ENCODE measurements around the gene XRCC1.

DNA sequence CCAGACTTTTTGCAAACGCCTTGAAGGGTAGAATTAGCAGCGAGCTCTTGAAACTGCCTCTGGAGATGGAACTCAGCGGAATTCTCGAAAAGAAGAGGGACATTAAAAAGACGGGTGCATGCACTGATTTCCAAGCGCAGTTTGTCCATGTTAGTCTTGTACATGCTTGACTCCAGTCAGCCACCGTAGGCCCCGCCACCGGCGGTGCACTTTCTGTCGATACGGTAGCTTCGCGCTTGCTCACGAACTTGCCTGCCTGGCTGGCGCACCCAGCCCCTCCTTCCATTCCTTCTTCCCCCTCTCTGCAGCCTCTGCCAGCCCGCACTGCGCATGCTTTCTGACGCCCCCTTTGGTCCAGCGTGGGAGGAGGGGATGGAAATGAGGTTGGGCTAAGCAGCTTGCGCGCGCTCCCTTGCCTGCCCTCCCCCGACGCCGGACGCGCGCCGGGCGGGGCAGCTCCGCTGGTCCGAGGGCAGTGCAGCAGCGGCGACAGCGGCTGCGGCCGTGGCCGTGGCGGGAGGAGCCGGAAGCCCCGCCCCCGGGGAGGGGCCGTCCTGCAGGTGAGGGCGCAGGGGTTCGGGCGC is 42.3 kb downstream of the XRCC1 start, which contains the start of gene ZNF575:
- no peak for TF ChIP-seq EZH2 (IDR thresholded peaks at IDR 0.05; ENCODE audit: insufficient read depth, low read length)
- TF ChIP-seq, protein P1, sequence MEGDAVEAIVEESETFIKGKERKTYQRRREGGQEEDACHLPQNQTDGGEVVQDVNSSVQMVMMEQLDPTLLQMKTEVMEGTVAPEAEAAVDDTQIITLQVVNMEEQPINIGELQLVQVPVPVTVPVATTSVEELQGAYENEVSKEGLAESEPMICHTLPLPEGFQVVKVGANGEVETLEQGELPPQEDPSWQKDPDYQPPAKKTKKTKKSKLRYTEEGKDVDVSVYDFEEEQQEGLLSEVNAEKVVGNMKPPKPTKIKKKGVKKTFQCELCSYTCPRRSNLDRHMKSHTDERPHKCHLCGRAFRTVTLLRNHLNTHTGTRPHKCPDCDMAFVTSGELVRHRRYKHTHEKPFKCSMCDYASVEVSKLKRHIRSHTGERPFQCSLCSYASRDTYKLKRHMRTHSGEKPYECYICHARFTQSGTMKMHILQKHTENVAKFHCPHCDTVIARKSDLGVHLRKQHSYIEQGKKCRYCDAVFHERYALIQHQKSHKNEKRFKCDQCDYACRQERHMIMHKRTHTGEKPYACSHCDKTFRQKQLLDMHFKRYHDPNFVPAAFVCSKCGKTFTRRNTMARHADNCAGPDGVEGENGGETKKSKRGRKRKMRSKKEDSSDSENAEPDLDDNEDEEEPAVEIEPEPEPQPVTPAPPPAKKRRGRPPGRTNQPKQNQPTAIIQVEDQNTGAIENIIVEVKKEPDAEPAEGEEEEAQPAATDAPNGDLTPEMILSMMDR (IDR thresholded peaks at IDR 0.05; ENCODE audit: insufficient read depth, low read depth, low read length) = no peak
